GM12892 (cell line): Measurements from ENCODE around the gene NCL.
"Not testable (repeated sequence)": the region's sequence is repeated elsewhere in the genome, so short reads cannot be mapped to it uniquely, and the experiment has no call there.

Source experiments
- POLR2A ChIP-seq: IDR thresholded peaks from 2 replicates; pipeline ENCODE4 v1.6.1; 2011; ENCODE audit warnings: low read depth, low read length, control low read depth
- POLR2AphosphoS5 ChIP-seq: IDR thresholded peaks from 2 replicates; pipeline ENCODE4 v1.6.1; 2011; ENCODE audit warnings: low read depth, low read length, control low read depth

DNA sequence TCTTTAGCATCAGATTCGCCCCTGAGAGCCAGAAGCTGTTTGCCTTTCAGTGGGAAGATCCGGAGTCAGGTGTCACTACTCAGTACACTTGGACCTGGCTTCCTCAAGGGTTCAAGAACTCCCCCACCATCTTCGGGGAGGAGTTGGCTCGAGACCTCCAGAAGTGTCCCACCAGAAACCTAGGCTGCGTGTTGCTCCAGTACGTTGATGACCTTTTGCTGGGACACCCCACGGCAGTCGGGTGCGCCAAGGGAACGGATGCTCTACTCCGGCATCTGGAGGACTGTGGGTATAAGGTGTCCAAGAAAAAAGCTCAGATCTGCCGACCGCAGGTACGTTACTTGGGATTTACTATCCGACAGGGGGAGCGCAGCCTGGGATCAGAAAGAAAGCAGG, 60.1 kb downstream of the NCL start:
- not testable (repeated sequence) for TF ChIP-seq POLR2A, POLR2AphosphoS5
